CD4-positive, alpha-beta T cell treated with Interleukin-6 at 100 ng/mL for 8 hours (primary cell): ENCODE data around the gene PAH.
A peak's percentile ranks its signal among the peaks of the same experiment; 100 is the strongest.

Experiments
- DNase-seq: peaks from one replicate; pipeline ENCODE4 v3.0.0-alpha.2; 2020; ENCODE audit warnings: mixed read lengths, low spot score

Gene PAH

GRCh38 chr12:102917026-102917787 is at the start of gene PAH:
Gene PAH (minus strand): TSS chr12:102917244. CDS start chr12:102917130, 114 bp downstream.
- peak; percentile 1 for DNase-seq

GRCh38 chr12:102966200-102966863 is 49.3 kb upstream of the PAH start:
- no peak for DNase-seq

- no peak for DNase-seq
Observed at GRCh38 chr12:102965281-102966155, 48.5 kb upstream of the PAH start.

GRCh38 chr12:102964872-102965271 is 47.8 kb upstream of the PAH start:
- DNase-seq, result no peak

GRCh38 chr12:102963796-102964195 is 46.8 kb upstream of the PAH start:
- no peak for DNase-seq

- no peak for DNase-seq
Observed at GRCh38 chr12:102962986-102963385, 45.9 kb upstream of the PAH start.

GRCh38 chr12:102962532-102962931 is 45.5 kb upstream of the PAH start:
- no peak for DNase-seq

- no peak for DNase-seq
Observed at GRCh38 chr12:102961466-102961855, 44.4 kb upstream of the PAH start.

- DNase-seq, result no peak
Observed at GRCh38 chr12:102960766-102961465, 43.9 kb upstream of the PAH start.

GRCh38 chr12:102959391-102959790 is 42.3 kb upstream of the PAH start:
- no peak for DNase-seq

- no peak for DNase-seq
Observed at GRCh38 chr12:102958830-102959176, 41.8 kb upstream of the PAH start.

- DNase-seq, result no peak
Observed at GRCh38 chr12:102958073-102958829, 41.2 kb upstream of the PAH start.

- DNase-seq, result no peak
Observed at GRCh38 chr12:102957339-102958050, 40.5 kb upstream of the PAH start, which contains the start of gene ASCL1. Gene ASCL1 (plus strand): TSS chr12:102957674. CDS start chr12:102958245, 571 bp downstream.

GRCh38 chr12:102956738-102957327 is 39.8 kb upstream of the PAH start:
- no peak for DNase-seq

- DNase-seq, result no peak
Observed at GRCh38 chr12:102955926-102956737, 39.1 kb upstream of the PAH start.

- no peak for DNase-seq
Observed at GRCh38 chr12:102954134-102954533, 37.1 kb upstream of the PAH start.

GRCh38 chr12:102953221-102953620 is 36.2 kb upstream of the PAH start:
- DNase-seq, result no peak

- no peak for DNase-seq
Observed at GRCh38 chr12:102951841-102952240, 34.8 kb upstream of the PAH start.

GRCh38 chr12:102950950-102951619 is 34.0 kb upstream of the PAH start:
- DNase-seq, result no peak
